Measurements from ENCODE around the gene RABIF. TPM values are rescaled to one million over a fixed set of nuclear protein-coding genes. Genes with fewer than 3 reads are reported as not detected.

RABIF gene
- total RNA-seq, 1 experiment from 2014 or later: 9.6 TPM

GRCh38 chr1:202857136-202857610 is 31.8 kb downstream of the RABIF start:
- Mint-ChIP-seq H3K27me3 (ENCODE audit: insufficient read depth, unreplicated experiment) (no peaks in the 10 kb centered on the region), H3K4me1 (ENCODE audit: low read depth, unreplicated experiment) (peaks cover 22% of the 10 kb centered on the region), H3K36me3 (ENCODE audit: insufficient read depth, unreplicated experiment) (peaks cover 72% of the 10 kb centered on the region), H3K4me3 (ENCODE audit: unreplicated experiment) (peak overlapping the region; percentile 22), H3K9me3 (ENCODE audit: unreplicated experiment) (no peaks in the 10 kb centered on the region), H3K27ac (ENCODE audit: unreplicated experiment) (peak overlapping the region; percentile 59)
- H3K36me3 ChIP-seq (ENCODE audit: control insufficient read depth, insufficient read depth, low read length): peaks cover 14% of the 10 kb centered on the region
- CTCF ChIA-PET: interaction anchor here (0.7 kb wide), 1 partner anchor 10 kb away, joined by 4 read pairs; no protein-coding TSS in a partner anchor
- intact Hi-C loops (cut with micrococcal nuclease; ENCODE audit: unreplicated experiment): no loop called here
- no TSS peak for BruUV-seq (replicated peaks)
- H3K4me1 ChIP-seq: peaks cover 50% of the 10 kb centered on the region
- TF ChIP-seq CTCF (IDR thresholded peaks at IDR 0.05; ENCODE audit: insufficient read depth in 1 of 2, low read depth in 1 of 2, low read length in 1 of 2, severe bottlenecking in 1 of 2, unreplicated experiment in 1 of 2): no peak
- no peaks in the 10 kb centered on the region for H3K27me3 ChIP-seq (replicated peaks; ENCODE audit: control insufficient read depth, insufficient read depth, low read length)
- peak; percentile 25 to 56 for DNase-seq
- H3K9me3 ChIP-seq: no peaks in the 10 kb centered on the region
- no peak overlapping the region for H3K4me3 ChIP-seq (ENCODE audit: low read depth, low read length)
- POLR2A ChIA-PET: interaction anchor here (0.6 kb wide), 1 partner anchor 98 kb away, joined by 3 read pairs; no protein-coding TSS in a partner anchor

- intact Hi-C loops (cut with micrococcal nuclease; ENCODE audit: unreplicated experiment): no loop called here
- H3K4me3 ChIP-seq (ENCODE audit: low read depth, low read length): no peak overlapping the region
- Mint-ChIP-seq H3K4me1 (ENCODE audit: low read depth, unreplicated experiment) (peaks cover 22% of the 10 kb centered on the region), H3K4me3 (ENCODE audit: unreplicated experiment) (no peak overlapping the region), H3K27ac (ENCODE audit: unreplicated experiment) (peak overlapping the region; percentile 31), H3K9me3 (ENCODE audit: unreplicated experiment) (no peaks in the 10 kb centered on the region), H3K36me3 (ENCODE audit: insufficient read depth, unreplicated experiment) (peaks cover 66% of the 10 kb centered on the region), H3K27me3 (ENCODE audit: insufficient read depth, unreplicated experiment) (no peaks in the 10 kb centered on the region)
- DNase-seq: no peak
- peaks cover 50% of the 10 kb centered on the region for H3K4me1 ChIP-seq
- H3K27me3 ChIP-seq (replicated peaks; ENCODE audit: control insufficient read depth, insufficient read depth, low read length): no peaks in the 10 kb centered on the region
- peaks cover 15% of the 10 kb centered on the region for H3K36me3 ChIP-seq (ENCODE audit: control insufficient read depth, insufficient read depth, low read length)
- BruUV-seq (replicated peaks): no TSS peak
- ChIA-PET POLR2A (no interaction called here), CTCF (no interaction called here)
- H3K9me3 ChIP-seq: no peaks in the 10 kb centered on the region
- no peak for TF ChIP-seq CTCF (IDR thresholded peaks at IDR 0.05; ENCODE audit: insufficient read depth in 1 of 2, low read depth in 1 of 2, low read length in 1 of 2, severe bottlenecking in 1 of 2, unreplicated experiment in 1 of 2)
Measured at GRCh38 chr1:202856014-202856413, 32.9 kb downstream of the RABIF start.

- Mint-ChIP-seq H3K36me3 (ENCODE audit: insufficient read depth, unreplicated experiment) (peaks cover 65% of the 10 kb centered on the region), H3K4me1 (ENCODE audit: low read depth, unreplicated experiment) (peaks cover 22% of the 10 kb centered on the region), H3K4me3 (ENCODE audit: unreplicated experiment) (no peak overlapping the region), H3K9me3 (ENCODE audit: unreplicated experiment) (no peaks in the 10 kb centered on the region), H3K27me3 (ENCODE audit: insufficient read depth, unreplicated experiment) (no peaks in the 10 kb centered on the region), H3K27ac (ENCODE audit: unreplicated experiment) (no peak overlapping the region)
- CTCF ChIA-PET: no interaction called here
- intact Hi-C loops (cut with micrococcal nuclease; ENCODE audit: unreplicated experiment): no loop called here
- Histone ChIP-seq H3K27me3 (replicated peaks; ENCODE audit: control insufficient read depth, insufficient read depth, low read length) (no peaks in the 10 kb centered on the region), H3K9me3 (no peaks in the 10 kb centered on the region), H3K4me3 (ENCODE audit: low read depth, low read length) (no peak overlapping the region), H3K36me3 (ENCODE audit: control insufficient read depth, insufficient read depth, low read length) (peaks cover 20% of the 10 kb centered on the region), H3K4me1 (peaks cover 42% of the 10 kb centered on the region)
- no peak for DNase-seq
- TF ChIP-seq CTCF (IDR thresholded peaks at IDR 0.05; ENCODE audit: insufficient read depth in 1 of 2, low read depth in 1 of 2, low read length in 1 of 2, severe bottlenecking in 1 of 2, unreplicated experiment in 1 of 2): no peak
- POLR2A ChIA-PET: no interaction called here
- BruUV-seq (replicated peaks): no TSS peak
Measured at GRCh38 chr1:202854787-202855186, 34.2 kb downstream of the RABIF start.
